HUES64 (cell line): ENCODE results near the gene TCAF1.

ENCODE experiments used
- H3K27ac ChIP-seq: 2 replicates; pipeline ENCODE4 v1.7.0; 2013; ENCODE audit warnings: low read depth, low read length, inconsistent platforms
- H3K27me3 ChIP-seq: 2 replicates; pipeline ENCODE4 v1.6.1; 2013; ENCODE audit warnings: mild to moderate bottlenecking, low read length; ENCODE audit not compliant: insufficient read depth
- H3K36me3 ChIP-seq: 2 replicates; pipeline ENCODE4 v1.6.1; 2013; ENCODE audit warnings: mild to moderate bottlenecking, low read length; ENCODE audit not compliant: insufficient read depth
- H3K4me1 ChIP-seq: 2 replicates; pipeline ENCODE4 v1.6.1; 2013; ENCODE audit warnings: mild to moderate bottlenecking, low read length, moderate library complexity; ENCODE audit not compliant: insufficient read depth
- H3K4me3 ChIP-seq: 2 replicates; pipeline ENCODE4 v1.5.1; 2013; ENCODE audit warnings: mild to moderate bottlenecking, low read length, moderate library complexity
- H3K9ac ChIP-seq: 2 replicates; pipeline ENCODE4 v1.6.1; 2013; ENCODE audit warnings: mild to moderate bottlenecking, low read depth, low read length
- H3K9me3 ChIP-seq: 2 replicates; pipeline ENCODE4 v1.6.1; 2013; ENCODE audit warnings: low read depth, low read length; ENCODE audit not compliant: insufficient read depth
- WGBS: fragments of 150-250, 120-280 bp; methylation state at CpG from one replicate; pipeline ENCODE4 v1.1.7; 2013; ENCODE audit warnings: missing lambda C conversion rate; 5-methylcytosine and 5-hydroxymethylcytosine counted together

The TCAF1 gene

DNA sequence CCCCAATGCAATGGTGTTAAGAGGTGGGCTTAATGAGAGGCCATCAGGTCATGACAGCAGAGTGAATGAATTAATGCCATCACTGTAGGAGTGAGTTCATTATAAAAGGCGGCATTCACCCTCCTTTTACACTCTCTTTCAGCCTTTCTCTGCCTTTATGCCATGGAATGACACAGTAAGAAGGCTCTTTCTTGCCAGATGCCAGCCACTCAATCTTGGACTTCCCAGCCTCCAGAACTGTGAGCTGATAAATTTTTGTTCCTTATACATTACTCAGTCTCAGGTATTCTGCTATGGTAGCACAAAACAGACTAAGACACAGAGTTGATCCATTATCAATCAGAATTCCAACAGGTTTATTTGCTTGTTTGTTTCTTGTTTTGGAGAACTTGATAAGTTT lies 3.2 kb downstream of the TCAF1 start:
- Histone ChIP-seq H3K4me3 (no peak overlapping the region), H3K9ac (no peak overlapping the region), H3K36me3 (0 out of 2 replicates have a peak, but pooled peaks cover 2% of the 10 kb centered on the region), H3K9me3 (no peaks in the 10 kb centered on the region), H3K4me1 (peaks cover 30% of the 10 kb centered on the region), H3K27me3 (no peaks in the 10 kb centered on the region), H3K27ac (no peak overlapping the region)
- 79% methylated on average over 1 of the region's 1 CpG for WGBS

DNA sequence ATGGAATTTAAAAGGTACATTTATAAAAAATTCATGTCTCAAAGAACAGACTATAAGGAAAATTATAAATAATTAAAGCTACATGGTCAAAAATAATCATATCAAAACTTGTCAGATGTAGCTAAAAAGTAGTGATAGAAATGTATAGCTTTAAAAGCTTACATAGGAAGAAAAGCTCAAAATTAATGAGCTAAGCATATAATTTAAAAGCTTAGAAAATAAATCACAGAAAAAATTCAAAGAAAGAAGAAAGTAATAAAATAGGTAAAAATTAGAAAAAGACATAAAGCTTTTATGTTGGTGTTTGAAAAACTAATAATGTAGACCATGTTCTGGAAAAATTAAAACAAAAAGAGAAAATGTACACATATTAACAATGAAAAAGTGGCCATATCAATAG lies 5.3 kb downstream of the TCAF1 start:
- Histone ChIP-seq H3K27ac (no peak overlapping the region), H3K4me3 (no peak overlapping the region), H3K9ac (no peak overlapping the region), H3K9me3 (no peaks in the 10 kb centered on the region), H3K4me1 (peaks cover 21% of the 10 kb centered on the region), H3K27me3 (no peaks in the 10 kb centered on the region), H3K36me3 (0 out of 2 replicates have a peak, but pooled peaks cover 2% of the 10 kb centered on the region)

DNA sequence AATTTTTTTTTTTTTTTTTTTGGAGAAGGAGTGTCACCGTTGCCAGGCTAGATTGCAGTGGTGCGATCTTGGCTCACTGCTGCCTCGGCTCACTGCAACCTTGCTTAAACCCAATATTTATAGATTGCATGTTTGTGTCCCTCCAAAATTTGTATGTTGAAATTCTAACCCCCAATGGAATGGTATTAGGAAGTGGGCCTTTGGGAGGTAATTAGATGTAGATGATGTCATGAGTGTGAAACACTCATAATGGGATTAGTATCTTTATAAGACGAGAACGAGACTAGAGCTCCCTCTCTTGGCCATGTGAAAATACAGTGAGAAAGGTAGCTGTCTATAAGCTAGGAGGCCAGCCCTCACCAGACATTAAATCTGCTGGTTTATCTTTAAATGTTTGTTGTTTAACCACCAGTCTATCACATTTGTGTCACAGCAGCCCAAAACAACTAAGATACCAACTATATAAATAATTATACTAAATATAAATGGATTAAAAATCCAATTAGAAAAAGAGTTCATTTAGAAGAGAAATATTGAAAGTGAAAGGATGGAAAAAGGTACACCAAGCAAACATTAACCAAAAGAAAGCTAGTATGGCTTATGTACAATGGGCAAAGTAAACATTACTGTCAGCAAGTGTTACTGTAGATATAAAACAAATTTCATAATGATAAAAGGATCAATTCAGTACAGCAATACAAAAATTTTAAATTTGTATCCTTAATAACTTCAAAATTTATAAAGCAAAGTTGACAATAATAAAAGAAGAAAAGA lies 9.3 kb downstream of the TCAF1 start:
- Histone ChIP-seq H3K27me3 (no peaks in the 10 kb centered on the region), H3K4me1 (peaks cover 5% of the 10 kb centered on the region), H3K9me3 (peaks cover 9% of the 10 kb centered on the region; the same call in 1 of the 2 replicates), H3K27ac (no peak overlapping the region), H3K4me3 (no peak overlapping the region), H3K36me3 (peaks cover 11% of the 10 kb centered on the region), H3K9ac (no peak overlapping the region)
- WGBS = 42% methylated on average over 3 of the region's 5 CpGs

DNA sequence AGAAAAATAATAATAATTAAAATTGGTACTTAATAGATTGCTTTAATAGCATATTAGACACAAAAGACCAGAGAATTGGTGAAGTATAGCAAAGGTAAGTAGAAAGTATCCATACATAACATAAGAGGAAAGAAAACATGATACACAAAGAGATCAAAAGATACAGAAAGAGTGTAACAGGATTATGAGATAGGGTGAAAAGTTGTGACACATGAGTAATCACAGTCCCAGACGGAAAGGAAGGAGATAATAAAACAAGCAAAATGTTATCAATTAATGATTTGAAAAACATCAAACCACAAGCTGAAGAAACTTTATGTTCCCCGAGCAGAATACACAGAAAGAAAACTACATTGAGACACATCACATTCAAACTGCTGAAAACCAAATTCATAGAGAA lies 10.5 kb downstream of the TCAF1 start:
- H3K36me3 ChIP-seq = peaks cover 11% of the 10 kb centered on the region
- H3K27ac ChIP-seq = no peak overlapping the region
- H3K4me1 ChIP-seq = peaks cover 5% of the 10 kb centered on the region
- H3K4me3 ChIP-seq = no peak overlapping the region
- no peak overlapping the region for H3K9ac ChIP-seq
- 100% methylated on average over 2 of the region's 2 CpGs for WGBS
- H3K27me3 ChIP-seq = no peaks in the 10 kb centered on the region
- peaks cover 9% of the 10 kb centered on the region; the same call in 1 of the 2 replicates for H3K9me3 ChIP-seq

DNA sequence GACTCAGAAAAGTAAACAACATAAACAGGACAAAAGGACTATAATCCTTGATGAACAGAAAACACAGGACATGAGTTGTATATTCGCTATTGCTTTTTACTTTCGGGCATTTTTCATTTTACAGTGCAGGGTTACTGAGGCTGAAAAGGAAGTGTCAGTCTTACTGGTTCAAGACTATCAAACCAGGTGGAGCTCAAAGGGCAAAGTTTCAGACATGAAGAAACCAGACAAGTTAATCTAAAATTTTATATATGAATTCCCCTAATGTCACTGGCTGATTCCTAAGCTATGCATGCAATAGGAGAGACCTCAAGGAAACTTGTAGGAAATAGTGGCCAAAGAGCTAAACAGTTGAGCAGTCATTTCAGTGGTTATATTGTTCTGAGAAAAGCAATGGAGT lies 11.4 kb downstream of the TCAF1 start:
- no peaks in the 10 kb centered on the region for H3K27me3 ChIP-seq
- no peak overlapping the region for H3K9ac ChIP-seq
- peaks cover 6% of the 10 kb centered on the region; the same call in 1 of the 2 replicates for H3K4me1 ChIP-seq
- H3K36me3 ChIP-seq = peaks cover 11% of the 10 kb centered on the region
- peaks cover 9% of the 10 kb centered on the region; the same call in 1 of the 2 replicates for H3K9me3 ChIP-seq
- H3K27ac ChIP-seq = no peak overlapping the region
- no peak overlapping the region for H3K4me3 ChIP-seq
- 95% methylated on average over 2 of the region's 2 CpGs for WGBS

DNA sequence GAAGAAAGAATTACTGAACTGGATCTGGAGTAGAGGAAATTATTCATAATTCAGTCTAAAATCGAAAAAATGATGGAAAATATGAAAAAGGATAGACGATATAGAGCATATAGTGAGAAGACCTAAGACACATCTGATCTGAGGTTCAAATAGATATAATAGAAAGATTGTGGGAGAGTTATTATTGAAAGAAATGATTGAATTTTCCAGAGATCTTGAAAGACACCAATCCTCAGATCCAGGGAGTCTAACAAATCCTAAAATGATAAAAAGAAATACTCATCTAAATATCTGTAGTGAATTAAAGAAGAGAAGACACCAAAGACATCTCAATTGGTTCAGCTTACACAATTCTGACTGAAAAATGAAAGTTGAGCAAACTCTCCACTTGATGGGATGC lies 12.9 kb downstream of the TCAF1 start:
- H3K9ac ChIP-seq = no peak overlapping the region
- H3K27me3 ChIP-seq = no peaks in the 10 kb centered on the region
- peaks cover 9% of the 10 kb centered on the region; the same call in 1 of the 2 replicates for H3K9me3 ChIP-seq
- peaks cover 12% of the 10 kb centered on the region; the same call in 1 of the 2 replicates for H3K4me1 ChIP-seq
- 95% methylated on average over 2 of the region's 2 CpGs for WGBS
- H3K36me3 ChIP-seq = peaks cover 8% of the 10 kb centered on the region
- H3K4me3 ChIP-seq = no peak overlapping the region
- H3K27ac ChIP-seq = no peak overlapping the region

DNA sequence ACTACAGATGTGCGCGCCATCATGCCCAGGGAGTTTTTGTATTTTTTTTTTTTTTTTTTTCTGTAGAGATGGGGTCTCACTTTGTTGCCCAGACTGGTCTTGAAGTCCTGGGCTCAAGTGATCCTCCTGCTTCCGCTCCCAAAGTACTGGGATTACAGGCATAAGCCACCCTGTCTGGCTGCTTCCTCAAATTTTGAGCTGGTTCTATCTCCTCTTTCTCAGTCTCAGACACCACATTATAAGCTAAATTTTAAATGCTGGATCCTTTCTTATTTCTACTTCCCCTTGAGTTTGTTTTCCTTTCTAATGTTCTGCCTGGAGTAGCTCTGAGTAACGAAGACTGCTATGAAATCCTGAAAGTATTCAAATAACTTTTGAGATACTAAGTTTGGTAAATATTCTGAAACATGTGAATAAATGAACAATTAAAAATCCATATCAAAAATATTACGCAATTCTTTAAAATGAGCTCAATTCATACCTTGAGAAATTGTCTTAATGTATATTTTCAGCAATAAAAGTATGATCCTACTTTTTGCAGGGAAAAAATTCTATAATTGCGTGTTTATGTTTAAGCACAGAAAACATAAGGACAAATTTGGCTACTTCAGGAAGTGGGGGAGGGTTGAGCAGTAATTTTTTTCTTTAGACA lies 15.0 kb downstream of the TCAF1 start:
- Histone ChIP-seq H3K4me3 (no peak overlapping the region), H3K27me3 (peaks cover 2% of the 10 kb centered on the region; the same call in 1 of the 2 replicates), H3K9ac (no peak overlapping the region), H3K27ac (no peak overlapping the region), H3K9me3 (peaks cover 9% of the 10 kb centered on the region; the same call in 1 of the 2 replicates), H3K4me1 (peaks cover 15% of the 10 kb centered on the region; the same call in 1 of the 2 replicates), H3K36me3 (peaks cover 8% of the 10 kb centered on the region)
- 89% methylated on average over 2 of the region's 6 CpGs for WGBS

DNA sequence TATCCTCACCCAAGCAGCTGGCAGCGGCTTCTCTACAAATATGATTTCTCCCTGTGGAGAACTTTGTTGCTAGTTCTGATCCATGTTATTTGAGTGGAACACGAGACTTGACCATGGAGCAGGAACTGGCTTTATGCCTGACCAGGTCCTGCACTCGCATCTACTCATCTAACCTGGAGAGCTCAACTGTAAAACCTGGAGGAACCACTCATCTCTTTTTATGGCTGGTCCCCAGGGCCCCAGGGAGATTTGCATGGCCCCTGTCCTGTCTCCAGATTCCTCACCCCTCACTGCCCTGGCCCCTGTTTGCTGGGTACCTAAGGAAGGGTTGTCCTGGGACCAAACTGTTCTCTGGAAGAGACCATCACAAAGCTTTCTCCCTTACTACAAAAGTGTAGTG lies 16.0 kb downstream of the TCAF1 start:
- H3K9me3 ChIP-seq = peaks cover 7% of the 10 kb centered on the region; the same call in 1 of the 2 replicates
- peaks cover 2% of the 10 kb centered on the region; the same call in 1 of the 2 replicates for H3K27me3 ChIP-seq
- H3K4me3 ChIP-seq = 0 out of 2 replicates have a peak overlapping the region, but pooled peaks have one; percentile 92
- peaks cover 8% of the 10 kb centered on the region for H3K36me3 ChIP-seq
- no peak overlapping the region for H3K9ac ChIP-seq
- H3K27ac ChIP-seq = peak overlapping the region; percentile 17; the same call in 1 of the 2 replicates
- H3K4me1 ChIP-seq = peaks cover 20% of the 10 kb centered on the region
- 79% methylated on average over 3 of the region's 3 CpGs for WGBS

DNA sequence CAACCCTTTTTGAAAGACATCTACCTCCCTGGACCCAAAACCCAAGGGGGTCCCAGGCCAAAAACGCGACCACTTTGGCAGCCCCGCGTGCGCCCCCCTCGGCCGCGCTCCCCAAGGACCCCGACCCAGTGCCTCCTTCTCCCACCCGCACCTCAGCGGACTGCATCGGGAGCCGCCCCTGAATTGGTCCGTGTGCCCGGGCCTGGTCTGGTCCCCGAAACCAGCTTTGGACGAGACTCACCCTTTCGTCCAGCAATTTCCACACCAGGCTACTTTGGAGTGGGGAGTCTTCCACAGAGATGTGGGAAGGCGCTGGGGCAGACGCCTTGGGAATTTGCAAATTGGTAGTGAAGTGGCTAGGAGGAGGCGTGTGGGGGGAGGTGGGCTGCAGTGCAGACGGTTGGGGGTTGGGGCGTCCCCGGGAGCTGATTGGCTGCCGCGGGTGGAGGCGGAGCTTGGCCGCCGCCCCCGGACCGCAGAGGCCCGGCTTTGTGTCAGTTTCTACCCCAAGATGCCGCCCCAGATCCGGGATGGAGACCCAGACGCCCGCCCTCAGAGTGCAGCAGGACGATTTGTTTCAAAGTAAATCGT lies 16.9 kb downstream of the TCAF1 start:
- Histone ChIP-seq H3K36me3 (peaks cover 8% of the 10 kb centered on the region), H3K27me3 (peaks cover 2% of the 10 kb centered on the region; the same call in 1 of the 2 replicates), H3K4me1 (peaks cover 20% of the 10 kb centered on the region), H3K9me3 (peaks cover 6% of the 10 kb centered on the region; the same call in 1 of the 2 replicates), H3K4me3 (peak overlapping the region; percentile 92), H3K27ac (peak overlapping the region; percentile 39; the same call in 1 of the 2 replicates), H3K9ac (peak overlapping the region; percentile 86)
- under 1% methylated on average over 38 of the region's 38 CpGs for WGBS

DNA sequence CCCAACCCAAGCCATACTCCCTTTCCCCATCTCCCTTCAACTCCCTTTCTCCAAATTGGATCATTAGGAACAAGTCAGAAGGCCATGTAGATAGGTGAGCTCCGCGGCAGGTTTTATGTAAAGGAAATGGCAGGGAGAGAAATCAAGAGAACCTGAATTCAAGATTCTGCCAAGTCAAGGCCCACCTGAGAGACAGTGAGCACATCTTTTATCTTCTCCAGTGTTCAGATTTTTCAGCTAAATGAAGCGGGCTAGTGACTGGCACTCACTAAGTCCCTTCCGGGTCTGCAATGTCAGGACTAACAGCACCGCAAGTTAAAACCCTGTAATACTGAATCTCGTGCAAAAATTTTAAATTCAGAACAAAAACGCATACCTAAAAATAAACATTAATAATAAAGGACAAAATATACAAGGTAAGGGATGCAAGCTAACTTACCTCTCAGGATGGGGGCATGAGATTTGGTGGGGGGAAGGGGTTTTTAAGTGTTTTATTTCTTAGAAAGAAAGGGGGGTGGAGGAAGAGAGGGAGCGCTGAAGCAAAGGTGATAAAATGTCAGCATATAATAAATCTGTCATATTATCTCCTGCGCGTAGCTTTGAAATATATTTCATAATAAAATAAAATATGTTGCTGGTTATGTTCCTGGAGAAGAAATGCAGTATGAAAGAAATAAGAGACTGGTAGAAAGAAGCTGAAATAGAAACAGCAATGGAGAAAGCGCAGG lies 17.6 kb downstream of the TCAF1 start:
- Histone ChIP-seq H3K9me3 (peaks cover 2% of the 10 kb centered on the region; the same call in 1 of the 2 replicates), H3K36me3 (peaks cover 5% of the 10 kb centered on the region), H3K9ac (peak overlapping the region; percentile 86), H3K4me3 (peak overlapping the region; percentile 92), H3K4me1 (peaks cover 20% of the 10 kb centered on the region), H3K27me3 (peaks cover 2% of the 10 kb centered on the region; the same call in 1 of the 2 replicates), H3K27ac (no peak overlapping the region)
- 44% methylated on average over 7 of the region's 11 CpGs for WGBS
